ENCODE results near the gene TAF11L8.
"Not testable (repeated sequence)": the region's sequence is repeated elsewhere in the genome, so short reads cannot be mapped to it uniquely, and the experiment has no call there.

GRCh38 chr5:17631788-17632187 lies 41.0 kb upstream of the TAF11L8 start, which contains the start of gene TAF11L13:
- TF ChIP-seq POLR2AphosphoS5 (IDR thresholded peaks at IDR 0.05; ENCODE audit: low read depth, low read length); REST (IDR thresholded peaks at IDR 0.05; ENCODE audit: insufficient read depth in 1 of 2, low read depth in 2 of 2, low read length in 2 of 2); TAF1 (IDR thresholded peaks at IDR 0.05; ENCODE audit: borderline replicate concordance, insufficient read depth, low read length): not testable (repeated sequence)
